CD4-positive, alpha-beta T cell (primary cell): ENCODE data around the gene DUSP22. TPM values are rescaled to one million over a fixed set of nuclear protein-coding genes. Genes with fewer than 3 reads are reported as not detected.

ENCODE experiments used
- ATAC-seq: fragments of 200-7000 bp; cut with Tn5 transposase; one replicate; pipeline ENCODE4 v1.10.0; 2022; ENCODE audit warnings: mild to moderate bottlenecking; ENCODE audit not compliant: poor library complexity
- CTCF ChIA-PET: fragments of 350-600 bp; sonication (Branson Sonifier 250); formaldehyde crosslinking; loops from one replicate; lab custom pipeline; 2021; ENCODE audit warnings: antibody characterized with exemption, inconsistent platforms; lab: Charles Lee
- POLR2A ChIA-PET: fragments of 350-600 bp; sonication (Branson Sonifier 250); formaldehyde crosslinking; loops from one replicate; lab custom pipeline; 2021; ENCODE audit warnings: antibody characterized with exemption, inconsistent platforms; lab: Charles Lee
- DNase-seq, 14 experiments: peaks; one replicate each; pipeline ENCODE4 v3.0.0-alpha.2; 2013 to 2020; ENCODE audit warnings: mixed read lengths in 2 of 14
- H3K27ac ChIP-seq, 2 donors: one replicate each; pipeline versions ENCODE4 v1.5.1 to v1.7.0; 2013; ENCODE audit warnings: low read length in 2 of 2, low read depth in 1 of 2, mild to moderate bottlenecking in 1 of 2
- H3K27me3 ChIP-seq, 2 experiments: 1 replicate in 1 of 2; 2 replicates in 1 of 2; pipeline versions ENCODE4 v1.6.1 to v1.7.0; 2013; ENCODE audit warnings: low read length in 2 of 2, control low read depth in 1 of 2, mild to moderate bottlenecking in 1 of 2, moderate library complexity in 1 of 2; ENCODE audit not compliant: insufficient read depth in 2 of 2, control insufficient read depth in 1 of 2
- H3K36me3 ChIP-seq: one replicate; pipeline ENCODE4 v1.6.1; 2013; ENCODE audit warnings: low read length, control low read depth; ENCODE audit not compliant: insufficient read depth
- H3K4me1 ChIP-seq: one replicate; pipeline ENCODE4 v1.6.1; 2013; ENCODE audit warnings: low read length, control low read depth; ENCODE audit not compliant: insufficient read depth
- H3K4me3 ChIP-seq: one replicate; pipeline ENCODE4 v1.5.1; 2013; ENCODE audit warnings: mild to moderate bottlenecking, low read length, moderate library complexity
- H3K9me3 ChIP-seq, 2 experiments: 1 replicate in 1 of 2; 2 replicates in 1 of 2; pipeline versions ENCODE4 v1.6.1 to v1.7.0; 2013; ENCODE audit warnings: low read length in 2 of 2, mild to moderate bottlenecking in 2 of 2, control low read depth in 1 of 2, moderate library complexity in 1 of 2; ENCODE audit not compliant: control insufficient read depth in 1 of 2, insufficient read depth in 1 of 2
- H3K27ac Mint-ChIP-seq: one replicate; pipeline ENCODE4 v1.8.0; 2020; ENCODE audit warnings: mixed read lengths
- H3K27me3 Mint-ChIP-seq: one replicate; pipeline ENCODE4 v1.8.0; 2021; ENCODE audit warnings: mixed read lengths
- H3K36me3 Mint-ChIP-seq: one replicate; pipeline ENCODE4 v1.8.0; 2021; ENCODE audit warnings: low read depth, mixed read lengths
- H3K4me1 Mint-ChIP-seq: one replicate; pipeline ENCODE4 v1.8.0; 2021; ENCODE audit warnings: low read depth, mixed read lengths
- H3K4me3 Mint-ChIP-seq: one replicate; pipeline ENCODE4 v1.8.0; 2020; ENCODE audit warnings: mild to moderate bottlenecking, mixed read lengths
- H3K9me3 Mint-ChIP-seq: one replicate; pipeline ENCODE4 v1.8.0; 2020; ENCODE audit warnings: mixed read lengths
- intact Hi-C, 2 experiments: fragments of 100-400 bp; cut with DNase I in 1 of 2; cut with micrococcal nuclease in 1 of 2; formaldehyde crosslinking; loops; one replicate each; pipeline versions ENCODE4 v1.15.1 to v1.9.0; 2023 to 2025; cut with DNase I, micrococcal nuclease
- total RNA-seq, 174 experiments: library from RNA in 2 of 174; stranded (reverse) in 2 of 174; gene quantifications; one replicate each; pipeline ENCODE4 v1.2.3 and lab custom pipeline; 2021 to 2026
- TF ChIP-seq, protein P1 (sequence below): fragments of 200-600 bp; IDR thresholded peaks from one replicate; pipeline ENCODE4 v1.8.0; 2022; ENCODE audit warnings: antibody characterized with exemption, mild to moderate bottlenecking

DUSP22 gene
- total RNA-seq, 2 experiments from 2014 or later, result 25.4 to 26.3 TPM

DNA sequence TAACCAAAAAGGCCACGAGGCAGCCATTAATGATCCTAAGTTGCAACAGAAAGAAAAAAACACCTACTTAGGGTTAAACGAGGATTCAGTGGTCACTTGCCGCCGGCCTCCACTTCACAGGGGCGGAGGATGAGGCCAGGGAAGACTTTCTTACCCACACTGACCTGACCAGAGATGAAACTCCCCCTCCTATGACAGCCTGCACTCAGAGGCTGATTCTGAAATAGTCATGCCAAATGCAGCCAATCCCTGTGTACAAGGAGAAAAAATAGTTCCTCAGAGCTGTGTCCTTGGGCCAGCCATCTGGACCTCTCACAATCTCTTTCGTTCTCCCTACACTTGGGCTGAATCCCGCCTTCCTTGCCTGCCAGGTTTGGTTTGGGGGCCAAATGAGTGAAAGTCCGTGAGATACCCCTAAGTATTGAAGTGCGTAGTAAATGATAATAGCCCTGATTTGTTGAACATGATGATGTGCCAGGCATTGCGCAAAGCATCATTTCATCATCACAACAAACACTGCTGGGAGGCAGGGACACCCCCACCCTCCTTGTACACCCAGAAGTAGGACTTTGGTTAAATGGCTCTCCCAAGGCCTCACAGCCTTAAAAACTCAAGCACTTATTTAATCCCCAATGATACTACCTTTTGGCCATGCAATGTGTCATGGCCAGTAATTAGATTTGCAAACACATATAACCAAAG, 96.1 kb downstream of the DUSP22 start:
- intact Hi-C loops, result loop anchor here in 1 of 2 experiments (5.0 to 10.0 kb wide), 2 partner anchors 206 to 1009 kb away; no protein-coding TSS in a partner anchor
- Histone ChIP-seq H3K9me3 (no peaks in the 10 kb centered on the region), H3K4me1 (peaks cover 28% of the 10 kb centered on the region), H3K4me3 (no peak overlapping the region), H3K36me3 (no peaks in the 10 kb centered on the region), H3K27ac (no peak overlapping the region), H3K27me3 (no peaks in the 10 kb centered on the region)
- H3K27ac Mint-ChIP-seq, result no peak overlapping the region
- H3K4me3 Mint-ChIP-seq, result no peak overlapping the region
- ChIA-PET CTCF (no interaction called here), POLR2A (no interaction called here)
- H3K36me3 Mint-ChIP-seq, result peaks cover 4% of the 10 kb centered on the region
- ATAC-seq, result no peak
- peak in 2 of 14 experiments; percentile 37 to 43 for DNase-seq
- peaks cover 21% of the 10 kb centered on the region for H3K4me1 Mint-ChIP-seq
- TF ChIP-seq, protein P1, sequence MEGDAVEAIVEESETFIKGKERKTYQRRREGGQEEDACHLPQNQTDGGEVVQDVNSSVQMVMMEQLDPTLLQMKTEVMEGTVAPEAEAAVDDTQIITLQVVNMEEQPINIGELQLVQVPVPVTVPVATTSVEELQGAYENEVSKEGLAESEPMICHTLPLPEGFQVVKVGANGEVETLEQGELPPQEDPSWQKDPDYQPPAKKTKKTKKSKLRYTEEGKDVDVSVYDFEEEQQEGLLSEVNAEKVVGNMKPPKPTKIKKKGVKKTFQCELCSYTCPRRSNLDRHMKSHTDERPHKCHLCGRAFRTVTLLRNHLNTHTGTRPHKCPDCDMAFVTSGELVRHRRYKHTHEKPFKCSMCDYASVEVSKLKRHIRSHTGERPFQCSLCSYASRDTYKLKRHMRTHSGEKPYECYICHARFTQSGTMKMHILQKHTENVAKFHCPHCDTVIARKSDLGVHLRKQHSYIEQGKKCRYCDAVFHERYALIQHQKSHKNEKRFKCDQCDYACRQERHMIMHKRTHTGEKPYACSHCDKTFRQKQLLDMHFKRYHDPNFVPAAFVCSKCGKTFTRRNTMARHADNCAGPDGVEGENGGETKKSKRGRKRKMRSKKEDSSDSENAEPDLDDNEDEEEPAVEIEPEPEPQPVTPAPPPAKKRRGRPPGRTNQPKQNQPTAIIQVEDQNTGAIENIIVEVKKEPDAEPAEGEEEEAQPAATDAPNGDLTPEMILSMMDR, result no peak
- peaks cover 11% of the 10 kb centered on the region for H3K27me3 Mint-ChIP-seq
- H3K9me3 Mint-ChIP-seq, result no peaks in the 10 kb centered on the region

DNA sequence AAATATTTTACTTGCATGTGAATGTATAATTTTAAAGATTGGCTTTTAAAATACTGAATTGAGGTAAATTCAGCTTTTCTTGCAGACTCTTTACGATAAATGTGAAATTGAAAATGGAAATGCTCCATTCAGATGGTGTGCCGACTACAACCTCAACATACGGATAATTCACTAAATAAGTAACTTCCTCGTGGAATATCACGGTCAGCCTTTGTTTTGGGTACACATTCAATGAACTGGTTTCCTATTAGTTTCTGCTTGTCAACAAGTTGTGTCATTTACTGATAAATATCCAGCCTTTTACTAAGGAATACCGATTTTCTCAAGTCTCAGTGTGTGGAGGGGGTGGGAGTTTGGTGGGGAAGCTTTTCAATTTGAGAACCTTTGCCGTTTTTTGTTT, 96.9 kb downstream of the DUSP22 start:
- H3K27ac ChIP-seq, result no peak overlapping the region
- Mint-ChIP-seq H3K9me3 (no peaks in the 10 kb centered on the region), H3K36me3 (peaks cover 9% of the 10 kb centered on the region), H3K27ac (peak overlapping the region; percentile 74), H3K4me1 (peaks cover 28% of the 10 kb centered on the region), H3K27me3 (peaks cover 9% of the 10 kb centered on the region), H3K4me3 (peak overlapping the region; percentile 67)
- no peak for DNase-seq
- TF ChIP-seq, protein P1, result no peak
- POLR2A ChIA-PET, result interaction anchor here (0.6 to 6.1 kb wide), 2 partner anchors 56 to 111 kb away, joined by 4 to 65 read pairs; no protein-coding TSS in a partner anchor
- ATAC-seq, result no peak
- H3K4me3 ChIP-seq, result no peak overlapping the region
- intact Hi-C loops, result loop anchor here (1.0 to 10.0 kb wide), 3 partner anchors 169 to 1008 kb away; no protein-coding TSS in a partner anchor
- peaks cover 36% of the 10 kb centered on the region for H3K4me1 ChIP-seq
- no peaks in the 10 kb centered on the region for H3K27me3 ChIP-seq
- CTCF ChIA-PET, result interaction anchor here (1.3 to 2.6 kb wide), 4 partner anchors 10 to 204 kb away, joined by 5 to 7 read pairs (median 6); no protein-coding TSS in a partner anchor
- no peaks in the 10 kb centered on the region for H3K9me3 ChIP-seq
- H3K36me3 ChIP-seq, result no peaks in the 10 kb centered on the region

DNA sequence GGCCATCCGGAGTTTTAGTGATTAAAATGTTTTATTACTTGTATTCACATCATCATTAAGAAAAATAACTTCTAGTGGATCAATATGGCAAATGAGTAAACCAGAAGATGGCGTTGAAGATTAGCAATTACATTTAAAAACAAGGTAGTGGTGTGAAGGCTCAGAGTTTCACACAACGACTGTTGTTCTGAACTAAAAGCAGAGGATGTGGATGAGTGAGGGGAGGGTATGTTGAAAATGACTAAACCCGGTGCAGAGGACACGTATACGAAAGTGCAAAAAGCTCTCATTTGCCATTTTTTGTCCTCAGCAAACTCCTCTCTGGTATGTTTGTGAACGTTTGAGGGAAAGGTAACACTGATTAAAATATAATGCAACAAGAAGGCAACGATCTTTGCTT, 97.3 kb downstream of the DUSP22 start:
- Mint-ChIP-seq H3K4me1 (peaks cover 29% of the 10 kb centered on the region), H3K9me3 (no peaks in the 10 kb centered on the region), H3K27ac (peak overlapping the region; percentile 74), H3K27me3 (peaks cover 9% of the 10 kb centered on the region), H3K4me3 (peak overlapping the region; percentile 67), H3K36me3 (peaks cover 9% of the 10 kb centered on the region)
- ATAC-seq (peak; percentile 61), DNase-seq (peak in 4 of 14 experiments; percentile 39 to 76 (median 61))
- Histone ChIP-seq H3K4me3 (peak overlapping the region; percentile 4), H3K4me1 (peaks cover 38% of the 10 kb centered on the region), H3K36me3 (no peaks in the 10 kb centered on the region), H3K27ac (no peak overlapping the region), H3K9me3 (no peaks in the 10 kb centered on the region), H3K27me3 (no peaks in the 10 kb centered on the region)
- TF ChIP-seq, protein P1, result peak; percentile 50
- CTCF ChIA-PET, result interaction anchor here (1.3 to 2.6 kb wide), 4 partner anchors 10 to 203 kb away, joined by 5 to 7 read pairs (median 6); no protein-coding TSS in a partner anchor
- intact Hi-C loops, result loop anchor here (1.0 to 10.0 kb wide), 9 partner anchors 15 to 1008 kb away; no protein-coding TSS in a partner anchor
- POLR2A ChIA-PET, result interaction anchor here (0.6 to 6.1 kb wide), 3 partner anchors 56 to 154 kb away, joined by 3 to 65 read pairs (median 4); no protein-coding TSS in a partner anchor
